ENCODE results near the gene VIT.

The VIT gene

DNA sequence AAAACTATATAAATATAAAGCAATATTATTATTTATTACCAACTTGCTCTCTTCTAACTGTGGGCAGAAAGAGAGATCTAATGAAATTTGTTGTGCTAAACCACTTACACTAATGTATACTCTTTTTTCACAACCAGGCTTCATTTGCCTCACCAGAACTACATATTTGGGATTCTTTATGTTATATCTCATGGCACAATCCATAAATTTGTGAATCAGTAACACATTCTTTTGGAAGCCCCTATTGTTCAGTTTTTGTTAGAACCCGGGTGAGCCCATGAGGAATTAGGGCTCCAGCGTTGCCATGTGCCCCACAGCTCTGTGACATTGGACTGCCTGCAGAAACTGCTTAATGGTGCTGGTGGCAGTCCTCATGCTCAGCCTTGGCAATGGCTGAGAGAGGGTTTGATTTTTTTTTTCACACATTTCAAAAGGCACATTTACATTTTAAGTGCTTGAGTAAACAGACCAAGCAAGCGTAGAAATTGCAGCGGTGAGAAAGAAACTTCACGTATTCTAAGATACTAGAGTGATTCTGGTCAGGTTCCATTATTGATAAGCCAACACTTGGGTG, 15.3 kb downstream of the VIT start:
- no peak for FAIRE-seq

- no peak for FAIRE-seq
Measured at GRCh38 chr2:36713310-36713709, 16.8 kb downstream of the VIT start.

DNA sequence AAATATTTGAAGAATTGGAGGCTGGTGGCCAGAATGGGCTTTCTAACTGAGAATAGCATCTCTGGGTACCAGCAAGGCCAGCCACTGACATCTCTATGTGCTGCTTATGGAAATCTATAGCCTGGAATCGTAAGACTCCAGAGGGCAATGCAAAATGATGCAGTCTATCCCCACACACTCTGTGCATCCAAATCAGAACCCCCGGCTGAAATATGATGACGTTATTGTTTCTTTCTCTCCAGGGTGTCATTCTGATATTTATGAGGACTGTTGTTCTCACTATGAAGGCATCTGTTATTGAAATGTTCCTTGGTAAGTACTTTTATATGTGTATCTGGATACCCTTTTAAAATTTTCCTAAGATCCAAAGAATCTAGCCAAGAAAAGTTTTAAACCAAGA, 19.6 kb downstream of the VIT start:
- FAIRE-seq = no peak

GRCh38 chr2:36717603-36718266, 21.2 kb downstream of the VIT start:
- FAIRE-seq = no peak

GRCh38 chr2:36727550-36727949, 31.0 kb downstream of the VIT start:
- FAIRE-seq = no peak

GRCh38 chr2:36729067-36729466, 32.6 kb downstream of the VIT start:
- no peak for FAIRE-seq

- no peak for FAIRE-seq
Measured at GRCh38 chr2:36731941-36732672, 35.6 kb downstream of the VIT start.

GRCh38 chr2:36732673-36733036, 36.1 kb downstream of the VIT start:
- no peak for FAIRE-seq

- FAIRE-seq = no peak
Measured at GRCh38 chr2:36733215-36733614, 36.7 kb downstream of the VIT start.

DNA sequence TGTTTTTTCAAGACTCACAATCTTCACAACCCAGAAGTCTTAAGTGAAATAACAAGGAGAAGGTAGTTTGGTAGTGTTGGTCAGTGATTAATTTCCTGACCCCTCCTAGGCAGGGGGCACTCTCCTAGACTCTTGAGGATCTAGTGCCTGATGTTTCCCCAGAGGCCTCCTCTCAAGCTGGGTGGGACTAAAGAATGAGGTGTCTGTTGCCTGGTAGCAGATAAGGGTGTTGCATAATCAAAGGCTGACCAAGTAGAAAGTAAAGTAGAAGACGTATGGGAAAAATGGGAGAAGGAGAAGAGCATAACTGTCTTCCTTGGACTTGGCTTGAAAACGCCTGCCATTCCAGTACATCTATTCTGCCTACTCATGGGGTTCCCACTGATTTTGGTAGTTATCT, 37.8 kb downstream of the VIT start:
- no peak for FAIRE-seq

DNA sequence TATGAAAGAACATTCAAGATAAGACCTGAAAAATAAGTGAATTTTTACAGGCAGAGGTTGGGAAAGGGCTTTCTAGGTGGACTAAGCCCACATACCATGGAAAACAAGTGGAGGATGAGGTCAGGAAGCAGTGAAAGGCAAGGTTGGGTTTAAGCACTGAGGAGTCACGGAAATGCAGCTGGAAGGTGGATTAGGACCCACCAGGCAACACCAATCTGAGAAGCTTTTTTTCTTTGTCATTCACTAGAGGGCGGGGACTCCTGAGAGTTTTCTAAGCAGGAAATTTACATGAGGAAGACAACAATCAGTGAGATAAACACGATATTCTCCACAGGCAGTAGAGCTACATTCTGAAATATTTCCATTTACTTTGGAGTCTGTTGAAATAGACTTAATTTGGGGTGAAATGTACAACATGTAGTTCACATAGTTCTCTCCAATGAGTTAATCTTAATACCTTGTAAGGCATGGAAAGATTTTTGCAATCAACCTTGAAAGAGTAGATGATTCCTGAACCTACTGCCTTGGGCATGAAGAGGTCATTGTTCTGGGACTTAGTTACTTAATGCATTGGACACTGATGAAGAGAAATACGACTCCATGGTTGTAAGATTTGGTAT, 40.7 kb downstream of the VIT start:
- no peak for FAIRE-seq

DNA sequence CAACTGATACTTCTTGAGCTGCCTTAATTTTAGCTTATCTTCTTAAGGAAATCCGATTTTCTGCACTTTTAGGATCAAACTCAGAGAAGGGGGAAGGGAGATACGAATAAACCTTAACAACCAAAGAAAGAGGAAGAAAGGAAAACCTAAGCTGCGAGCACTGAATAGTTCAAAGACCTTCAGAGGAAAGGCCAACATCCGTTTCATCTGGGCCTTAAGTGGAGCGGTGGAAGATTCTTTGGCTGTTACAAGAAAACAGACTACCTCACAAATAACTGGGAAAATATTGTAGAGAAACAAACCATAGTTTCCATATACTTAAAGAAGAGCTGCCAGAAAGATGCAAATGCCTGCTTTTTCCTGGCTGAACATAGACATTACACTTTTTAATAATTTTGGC, 43.6 kb downstream of the VIT start:
- no peak for FAIRE-seq

DNA sequence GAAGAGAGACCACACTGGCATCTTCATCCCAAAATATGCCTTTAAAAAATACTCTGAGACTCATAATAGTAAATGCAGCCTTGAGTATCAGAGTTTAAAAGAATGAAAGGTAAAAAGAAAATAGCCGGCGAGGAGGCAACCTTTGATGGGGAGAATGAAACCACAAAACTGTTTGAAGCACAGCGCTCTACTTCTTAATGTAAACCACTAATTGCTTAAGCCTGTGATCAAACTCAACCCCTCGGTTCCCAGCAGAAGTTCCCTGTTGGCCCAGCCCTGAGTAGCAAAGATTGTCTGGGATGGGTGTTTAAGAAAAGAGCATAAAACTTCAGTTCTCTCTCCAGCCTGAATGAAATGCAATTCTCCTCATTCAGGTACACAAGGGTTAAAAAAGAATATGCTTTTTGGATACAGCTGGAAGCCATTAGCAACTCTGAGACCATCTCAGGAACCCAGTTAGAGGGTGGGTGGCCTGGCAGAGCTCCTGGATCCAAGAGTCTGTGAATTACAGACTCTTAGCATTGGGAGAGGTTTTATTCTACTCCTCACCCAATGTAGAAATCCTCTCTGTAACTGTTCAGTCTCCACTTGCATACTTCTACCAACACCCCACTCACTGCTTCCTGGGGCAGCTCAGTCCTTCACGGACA, 44.8 kb downstream of the VIT start:
- FAIRE-seq = no peak

GRCh38 chr2:36743954-36744353, 47.4 kb downstream of the VIT start:
- no peak for FAIRE-seq

GRCh38 chr2:36748166-36748565, 51.7 kb downstream of the VIT start:
- no peak for FAIRE-seq

- no peak for FAIRE-seq
Measured at GRCh38 chr2:36750101-36750500, 53.6 kb downstream of the VIT start.

DNA sequence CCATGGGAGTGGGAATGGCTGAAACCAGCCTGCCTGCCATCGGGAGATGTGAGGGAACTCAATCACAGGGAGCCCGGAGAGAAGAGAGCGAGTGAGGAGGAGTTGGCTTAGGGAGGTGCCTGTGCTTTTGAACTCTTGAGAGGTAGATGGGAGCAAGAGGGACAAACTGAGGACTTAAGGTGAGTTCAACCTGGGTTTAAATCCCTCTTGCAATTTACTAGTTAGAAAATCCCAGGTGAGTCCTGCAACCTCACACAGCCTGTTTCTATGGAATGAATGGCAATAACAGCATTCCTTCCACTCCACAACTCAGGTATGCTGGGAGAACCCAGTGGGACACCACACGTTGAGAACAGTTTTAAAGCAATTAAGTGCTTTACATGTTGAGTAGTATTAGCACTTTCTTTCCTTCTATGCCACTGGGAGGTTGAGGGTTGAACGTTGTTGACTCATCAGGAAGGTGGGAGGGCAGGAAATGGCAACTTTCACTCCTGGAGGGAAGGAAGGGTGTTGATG, 57.3 kb downstream of the VIT start:
- FAIRE-seq = no peak

DNA sequence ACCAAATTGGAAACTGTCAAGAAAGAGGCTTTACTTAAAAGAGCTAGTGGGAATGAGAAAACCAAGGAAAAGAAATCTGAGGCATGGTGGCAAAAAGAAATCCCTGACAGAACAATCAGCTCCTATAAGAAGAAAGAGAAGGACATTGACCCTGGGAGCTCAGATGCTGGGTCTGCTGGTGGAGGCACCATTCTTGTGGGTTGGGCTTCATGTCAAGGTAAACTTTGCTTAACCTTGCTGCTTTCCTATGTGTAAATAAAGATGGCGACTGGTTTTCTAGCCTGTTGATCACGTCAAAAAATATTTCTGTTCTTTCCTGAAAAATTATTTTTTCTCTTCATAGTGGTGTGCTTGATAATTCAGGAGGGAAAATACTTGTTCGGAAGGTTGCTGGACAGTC, 58.1 kb downstream of the VIT start:
- no peak for FAIRE-seq

- no peak for FAIRE-seq
Measured at GRCh38 chr2:36756438-36756837, 59.9 kb downstream of the VIT start.

GRCh38 chr2:36762764-36763490, 66.4 kb downstream of the VIT start:
- no peak for FAIRE-seq

GRCh38 chr2:36769106-36769505, 72.6 kb downstream of the VIT start:
- FAIRE-seq = no peak

DNA sequence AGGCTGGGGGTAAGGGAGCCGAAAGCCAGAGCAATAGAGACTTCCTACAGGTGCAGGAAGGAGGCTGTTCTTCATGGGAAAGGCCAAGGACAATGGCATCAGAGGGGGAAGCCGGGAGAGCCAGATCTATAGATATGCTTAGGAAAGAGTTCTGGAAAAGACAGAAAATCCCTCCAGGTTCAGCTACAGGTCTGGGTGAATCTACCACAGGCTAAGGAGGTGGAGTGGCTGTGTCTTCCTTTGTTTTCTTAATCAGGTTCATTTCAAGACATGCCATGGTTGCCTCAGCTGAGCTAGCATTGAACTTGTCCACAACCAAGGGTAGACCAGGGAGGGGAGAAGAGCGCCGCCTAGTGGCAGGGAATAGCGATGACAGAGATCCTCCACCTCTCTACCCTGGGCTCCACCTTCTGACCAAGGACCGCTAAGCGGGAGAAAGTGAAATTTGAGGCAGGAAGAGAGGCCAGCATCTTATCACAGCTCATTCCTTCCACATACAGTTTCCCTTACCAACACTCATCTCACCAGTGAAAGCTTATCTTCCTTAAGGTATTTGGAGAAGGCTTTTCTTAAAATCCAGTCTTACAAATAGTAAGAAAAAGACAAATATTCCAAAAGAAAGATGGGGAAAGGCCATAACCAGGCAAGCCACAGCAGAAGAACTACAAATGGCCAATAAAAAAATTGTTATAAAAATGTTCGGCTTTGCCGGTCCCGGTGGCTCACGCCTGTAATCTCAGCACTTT, 74.2 kb downstream of the VIT start:
- FAIRE-seq = no peak
